Erythroblast (primary cell): ENCODE results near the gene TMEM60.

Source experiments
- GATA1 ChIP-seq: IDR thresholded peaks from 2 replicates; pipeline ENCODE4 v1.6.1; 2011; ENCODE audit warnings: low read depth, mild to moderate bottlenecking, control low read depth, low read length, moderate library complexity
- POLR2A ChIP-seq: IDR thresholded peaks from 2 replicates; pipeline ENCODE4 v1.6.1; 2011; ENCODE audit warnings: mild to moderate bottlenecking, low read length

GRCh38 chr7:77791956-77792355 lies 6.3 kb downstream of the TMEM60 start:
- TF ChIP-seq POLR2A = no peak
- no peak for TF ChIP-seq GATA1
